ENCODE results near the gene TUBB1.

DNA sequence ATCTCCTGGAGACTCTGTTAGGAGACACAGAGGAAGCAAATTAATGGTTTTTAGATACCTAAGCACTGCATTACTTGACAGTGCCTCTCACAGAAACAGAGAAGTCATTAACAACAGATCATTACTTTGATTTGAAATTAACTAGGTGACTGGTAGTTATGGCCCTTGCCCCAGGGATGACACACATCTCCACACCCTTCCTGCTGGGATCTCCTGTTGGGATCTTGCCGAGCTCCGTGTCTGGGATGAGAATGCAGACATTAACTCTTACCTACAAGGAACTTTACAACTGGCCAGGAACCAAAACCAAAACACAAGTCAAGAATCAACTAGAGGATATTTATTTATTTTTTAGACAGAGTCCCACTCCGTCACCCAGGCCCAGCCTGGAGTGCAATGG is 25.6 kb downstream of the TUBB1 start:
- no peak for TF ChIP-seq POLR2A (IDR thresholded peaks at IDR 0.05; ENCODE audit: low read depth)
- TF ChIP-seq, protein P1, sequence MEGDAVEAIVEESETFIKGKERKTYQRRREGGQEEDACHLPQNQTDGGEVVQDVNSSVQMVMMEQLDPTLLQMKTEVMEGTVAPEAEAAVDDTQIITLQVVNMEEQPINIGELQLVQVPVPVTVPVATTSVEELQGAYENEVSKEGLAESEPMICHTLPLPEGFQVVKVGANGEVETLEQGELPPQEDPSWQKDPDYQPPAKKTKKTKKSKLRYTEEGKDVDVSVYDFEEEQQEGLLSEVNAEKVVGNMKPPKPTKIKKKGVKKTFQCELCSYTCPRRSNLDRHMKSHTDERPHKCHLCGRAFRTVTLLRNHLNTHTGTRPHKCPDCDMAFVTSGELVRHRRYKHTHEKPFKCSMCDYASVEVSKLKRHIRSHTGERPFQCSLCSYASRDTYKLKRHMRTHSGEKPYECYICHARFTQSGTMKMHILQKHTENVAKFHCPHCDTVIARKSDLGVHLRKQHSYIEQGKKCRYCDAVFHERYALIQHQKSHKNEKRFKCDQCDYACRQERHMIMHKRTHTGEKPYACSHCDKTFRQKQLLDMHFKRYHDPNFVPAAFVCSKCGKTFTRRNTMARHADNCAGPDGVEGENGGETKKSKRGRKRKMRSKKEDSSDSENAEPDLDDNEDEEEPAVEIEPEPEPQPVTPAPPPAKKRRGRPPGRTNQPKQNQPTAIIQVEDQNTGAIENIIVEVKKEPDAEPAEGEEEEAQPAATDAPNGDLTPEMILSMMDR (IDR thresholded peaks at IDR 0.05), result no peak
